H1 (cell line): Measurements from ENCODE around the gene MFAP5. TPM values are rescaled to one million over a fixed set of nuclear protein-coding genes. Genes with fewer than 3 reads are reported as not detected.

Experiments used
- ASH2L ChIP-seq: fragments of 200-600, 300-600 bp; sonication (generic); IDR thresholded peaks from one replicate; pipeline ENCODE4 v1.7.1; 2017; ENCODE audit warnings: low read length
- BRCA1 ChIP-seq: IDR thresholded peaks from 2 replicates; pipeline ENCODE4 v1.6.1; 2012; ENCODE audit warnings: low read depth, low read length, improper control_type of control experiment
- CBX8 ChIP-seq: fragments of 300-800, 300-1000 bp; sonication (generic); IDR thresholded peaks from 2 replicates; pipeline ENCODE4 v1.7.1; 2016; ENCODE audit warnings: low read depth, low read length, borderline replicate concordance
- CHD7 ChIP-seq: fragments of 300-600 bp; sonication (generic); IDR thresholded peaks from 2 replicates; pipeline ENCODE4 v1.7.1; 2012; ENCODE audit warnings: low read length, moderate library complexity, mild to moderate bottlenecking, inconsistent platforms; ENCODE audit not compliant: insufficient replicate concordance
- CTBP2 ChIP-seq: IDR thresholded peaks from 2 replicates; pipeline ENCODE4 v1.7.0; 2011; ENCODE audit warnings: borderline replicate concordance, mild to moderate bottlenecking, moderate library complexity, mixed read lengths, low read length; ENCODE audit not compliant: insufficient read depth, insufficient read length
- GABPA ChIP-seq: IDR thresholded peaks from 2 replicates; pipeline ENCODE4 v1.6.1; 2011; ENCODE audit warnings: mild to moderate bottlenecking, low read length, moderate library complexity, borderline replicate concordance; ENCODE audit not compliant: insufficient read depth
- MAX ChIP-seq: IDR thresholded peaks from 2 replicates; pipeline ENCODE4 v1.6.1; 2012; ENCODE audit warnings: inconsistent platforms
- POU5F1 ChIP-seq: IDR thresholded peaks from 2 replicates; pipeline ENCODE4 v1.6.1; 2011; ENCODE audit warnings: low read depth, mild to moderate bottlenecking, low read length, moderate library complexity
- RBBP5 ChIP-seq: IDR thresholded peaks from 2 replicates; pipeline ENCODE4 v1.7.1; 2012; ENCODE audit warnings: low read depth, mild to moderate bottlenecking, inconsistent platforms, low read length, moderate library complexity, borderline replicate concordance
- RNF2 ChIP-seq: fragments of 200-900, 300-1000 bp; sonication (generic); IDR thresholded peaks from 2 replicates; pipeline ENCODE4 v1.7.1; 2016; ENCODE audit warnings: borderline replicate concordance, low read depth, mild to moderate bottlenecking, antibody characterized with exemption, low read length; ENCODE audit not compliant: poor library complexity, severe bottlenecking; ENCODE audit errors: missing control alignments
- TAF1 ChIP-seq: IDR thresholded peaks from 2 replicates; pipeline ENCODE4 v1.6.1; 2011; ENCODE audit warnings: mild to moderate bottlenecking, low read depth, low read length
- polyA plus RNA-seq, 7 experiments: library from polyadenylated mRNA; depleted of rRNA in 3 of 7; stranded (reverse) in 5 of 7; unstranded in 2 of 7; fragments of >200 nt in 5 of 7; fragments of 200-250 nt in 2 of 7; gene quantifications; 1 replicate in 5 of 7; 2 replicates in 1 of 7; 4 replicates in 1 of 7; pipeline versions ENCODE4 v1.2.1 to v1.2.3, GENCODE V29; 2011 to 2013; ENCODE audit warnings: missing spikeins in 2 of 7, mixed read lengths in 2 of 7
- total RNA-seq: library from RNA; stranded (reverse); fragmentation: NEBNext Ultra II Directional; extraction: Animal tissue kit (Norgen Biotek cat#: 25700); gene quantifications from 2 replicates; pipeline ENCODE4 v1.2.1, GENCODE V29; 2021

Gene MFAP5
- total and polyA plus RNA-seq, 2 of the 8 experiments (the other 6 are each of a cell fraction or from before 2014, with no cell fraction given) = 0.60 to 0.86 TPM

- no peak for TF ChIP-seq CHD7
- no peak for TF ChIP-seq POU5F1
- TF ChIP-seq RBBP5 = no peak
- no peak for TF ChIP-seq GABPA
- no peak for TF ChIP-seq BRCA1
- no peak for TF ChIP-seq ASH2L
- TF ChIP-seq CBX8 = no peak
- no peak for TF ChIP-seq TAF1
- TF ChIP-seq MAX = no peak
- no peak for TF ChIP-seq RNF2
- TF ChIP-seq CTBP2 = no peak
- TF ChIP-seq, all 59 proteins: peak for 0
These were observed 36.3 kb upstream of the MFAP5 start (continued) for GRCh38 chr12:8698879-8699278.
